Stimulated activated CD4-positive, alpha-beta T cell treated with anti-CD3 and anti-CD28 coated beads, Interleukin-1b, Interleukin-23, amount 100 ng/mL, for 1 hour (primary cell): ENCODE results near the gene DPP3.
"Not testable (repeated sequence)": the region's sequence is repeated elsewhere in the genome, so short reads cannot be mapped to it uniquely, and the experiment has no call there.

Experiments used
- DNase-seq, 2 donors: peaks; one replicate each; pipeline ENCODE4 v3.0.0-alpha.2; 2020; ENCODE audit warnings: low read depth in 2 of 2

The DPP3 gene

DNA sequence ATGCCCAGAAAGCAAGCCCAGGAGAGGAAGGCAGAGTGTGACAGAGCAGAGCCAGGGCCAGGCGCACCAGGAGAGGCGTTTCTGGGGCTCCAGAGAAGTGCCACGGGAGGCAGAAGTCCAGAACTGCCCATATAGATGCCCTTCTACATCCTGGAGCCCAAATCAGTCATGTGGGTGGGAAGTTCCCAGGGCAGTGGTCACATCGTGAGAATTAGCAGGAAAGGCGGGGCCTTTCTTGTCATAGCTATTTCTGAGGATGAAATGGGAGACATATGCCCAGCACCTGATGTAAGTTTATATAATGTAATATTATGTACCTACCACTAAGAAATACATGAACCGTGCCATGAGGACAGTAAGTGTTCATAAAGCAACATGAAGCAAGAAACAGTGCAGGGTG, 52.5 kb downstream of the DPP3 start:
- no peak for DNase-seq

DNA sequence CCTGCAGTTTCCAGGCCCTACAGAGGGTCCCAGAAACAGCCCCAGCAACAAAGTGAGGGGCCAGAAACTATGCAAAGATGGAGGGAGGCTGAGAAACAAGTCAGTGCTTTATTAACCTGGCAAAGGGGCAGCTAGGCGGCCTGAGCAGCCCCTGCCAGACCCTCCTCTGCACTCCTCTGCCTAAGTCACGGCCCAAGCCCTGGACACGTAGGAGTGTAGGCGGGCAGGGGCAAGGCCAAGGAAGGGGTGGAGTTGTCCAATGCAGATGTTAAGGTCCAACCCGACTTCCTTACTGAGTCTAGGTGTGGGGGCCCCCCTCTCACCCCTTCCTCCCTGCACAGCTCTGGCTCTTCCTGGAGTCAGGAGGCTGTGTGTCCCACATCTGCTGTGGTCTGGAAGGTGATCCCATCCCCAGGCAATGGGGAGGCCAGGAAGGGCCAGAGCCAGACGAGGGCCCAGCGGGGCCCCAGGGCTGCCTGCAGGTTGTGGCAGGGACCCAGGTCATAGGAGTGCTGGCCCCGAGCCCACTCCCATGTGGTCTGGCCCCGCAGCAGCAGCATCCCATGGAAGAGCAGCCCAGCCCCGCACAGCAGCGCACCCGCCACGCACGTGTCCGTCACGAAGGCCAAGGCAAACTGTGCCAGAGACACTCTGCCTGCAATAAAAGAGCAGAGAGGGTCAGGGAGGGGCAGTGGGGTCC, 59.1 kb downstream of the DPP3 start:
- DNase-seq, result no peak

DNA sequence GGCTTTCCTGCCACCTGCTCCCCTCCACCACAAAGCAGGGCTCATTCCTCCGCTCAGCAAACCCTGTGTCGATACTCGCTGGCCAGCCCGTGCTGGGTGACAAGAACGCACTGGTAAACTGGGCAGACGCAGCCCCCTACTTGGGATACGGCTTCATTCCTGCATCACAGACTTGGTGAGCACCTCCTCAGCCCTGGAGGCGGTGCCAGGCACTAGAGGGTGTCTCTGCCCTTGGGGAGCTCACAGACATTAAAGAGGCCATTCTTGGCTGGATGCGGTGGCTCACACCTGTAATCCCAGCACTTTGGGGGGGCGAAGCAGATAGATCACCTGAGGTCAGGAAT, 59.6 kb downstream of the DPP3 start:
- DNase-seq, result no peak

DNA sequence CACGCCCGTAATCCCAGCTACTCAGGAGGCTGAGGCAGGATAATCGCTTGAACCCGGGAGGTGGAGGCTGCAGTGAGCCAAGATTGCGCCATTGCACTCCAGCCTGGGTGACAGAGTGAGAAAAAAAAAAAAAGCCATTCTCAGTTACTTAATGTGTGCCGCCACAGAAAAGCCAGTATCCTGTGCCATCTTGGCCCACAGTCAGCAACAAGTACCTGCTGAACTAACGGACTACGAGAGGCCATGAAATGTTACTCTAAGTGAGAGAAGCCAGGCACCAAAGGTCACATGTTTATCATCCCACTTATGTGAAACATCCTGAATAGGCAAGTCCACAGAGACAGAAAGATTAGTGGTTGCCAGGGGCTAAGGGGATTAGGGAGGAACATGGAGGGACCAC, 60.4 kb downstream of the DPP3 start:
- DNase-seq, result not testable (repeated sequence)

DNA sequence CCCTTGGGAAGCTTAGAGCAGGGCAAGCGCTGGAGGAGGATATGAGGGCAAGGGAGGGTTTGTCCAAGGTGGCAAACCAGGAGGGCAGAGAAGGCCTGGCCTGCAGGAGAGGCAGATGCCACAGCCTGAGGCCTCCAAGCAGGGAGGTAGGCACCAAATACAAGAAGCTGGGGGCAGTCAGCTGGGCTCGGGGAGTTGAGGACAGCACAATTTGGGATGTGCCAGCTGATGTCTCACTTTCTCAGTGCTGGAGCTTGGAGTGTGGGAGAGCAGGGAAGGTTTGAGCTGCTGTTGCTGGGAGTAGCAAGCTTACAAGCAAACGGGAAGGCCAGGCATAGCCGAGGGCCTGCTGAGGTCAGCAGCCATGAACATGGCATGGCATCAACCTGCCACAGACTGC, 61.7 kb downstream of the DPP3 start:
- DNase-seq, result no peak

DNA sequence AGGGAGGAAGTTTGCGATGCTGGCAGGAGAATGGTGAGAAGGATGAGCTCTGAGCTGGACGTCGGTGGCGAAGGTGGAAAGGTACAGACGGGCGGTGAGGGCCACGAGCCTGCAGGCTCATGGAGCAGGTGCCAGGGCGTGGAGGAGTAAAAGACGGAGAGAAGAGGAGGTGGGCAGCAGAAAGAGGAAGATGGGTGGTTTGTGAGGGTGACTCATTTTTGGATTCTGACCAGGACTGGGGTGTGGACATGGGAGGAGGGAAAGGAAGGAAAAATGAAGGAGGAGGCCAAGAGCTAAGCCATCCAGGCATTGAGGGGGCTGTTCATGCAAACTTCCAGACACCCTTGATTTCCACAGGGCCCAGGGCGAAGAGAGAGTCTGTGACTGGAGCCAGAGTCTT, 62.1 kb downstream of the DPP3 start:
- no peak for DNase-seq

DNA sequence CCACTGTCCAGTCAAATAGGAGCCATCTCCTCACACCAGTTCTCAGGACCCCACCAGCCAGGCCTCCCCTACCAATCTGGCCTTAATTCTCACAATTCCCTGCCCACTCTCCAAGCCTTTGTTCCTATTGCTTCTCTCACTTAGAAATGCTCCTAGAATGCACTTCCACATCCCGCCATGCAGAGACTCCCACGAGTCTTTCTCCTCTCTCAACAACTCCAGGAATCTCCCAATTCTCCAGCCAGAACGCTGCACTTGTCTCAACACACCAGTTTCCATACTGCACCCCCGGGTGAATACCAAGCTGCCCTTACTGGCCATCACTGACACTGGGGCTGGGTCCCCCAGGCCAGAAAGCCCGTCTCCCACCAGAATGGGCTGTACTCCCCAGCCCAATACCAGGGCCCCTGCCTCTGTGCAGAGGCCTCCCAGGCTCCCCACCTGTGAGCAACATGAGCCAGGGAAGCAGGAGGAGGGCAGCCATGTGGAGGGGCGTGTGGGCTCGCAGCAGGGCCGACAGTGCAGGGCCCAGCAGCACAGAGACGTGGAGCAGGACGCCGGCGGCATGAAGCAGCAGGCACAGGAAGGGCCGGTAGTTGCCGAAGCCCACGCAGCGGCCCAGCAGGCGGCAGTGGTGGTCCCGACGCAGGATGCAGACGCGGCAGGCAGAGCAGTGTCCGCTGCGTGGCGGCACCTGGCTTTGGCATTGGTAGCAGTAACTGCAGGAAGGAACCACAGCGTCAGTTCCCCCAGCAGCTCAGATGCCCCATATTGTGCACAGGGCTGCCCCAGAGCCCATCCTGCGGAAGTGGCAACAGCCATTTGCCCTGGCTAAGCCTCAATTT, 63.3 kb downstream of the DPP3 start:
- peak in 1 of 2 donors; percentile 16 for DNase-seq

DNA sequence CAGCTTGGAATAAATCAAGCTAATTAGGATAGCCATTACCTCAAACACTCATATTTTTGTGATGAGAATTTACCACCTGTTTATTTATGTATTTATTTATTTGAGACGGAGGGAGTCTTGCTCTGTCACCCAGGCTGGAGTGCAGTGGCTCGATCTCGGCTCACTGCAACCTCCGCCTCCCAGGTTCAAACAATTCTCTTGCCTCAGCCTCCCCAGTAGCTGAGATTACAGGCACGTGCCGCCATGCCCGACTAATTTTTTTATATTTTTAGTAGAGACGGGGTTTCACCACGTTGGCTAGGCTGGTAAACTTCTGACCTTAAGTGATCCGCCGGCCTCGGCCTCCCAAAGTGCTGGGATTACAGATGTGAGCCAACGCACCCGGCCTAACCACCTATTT, 64.7 kb downstream of the DPP3 start:
- not testable (repeated sequence) for DNase-seq

DNA sequence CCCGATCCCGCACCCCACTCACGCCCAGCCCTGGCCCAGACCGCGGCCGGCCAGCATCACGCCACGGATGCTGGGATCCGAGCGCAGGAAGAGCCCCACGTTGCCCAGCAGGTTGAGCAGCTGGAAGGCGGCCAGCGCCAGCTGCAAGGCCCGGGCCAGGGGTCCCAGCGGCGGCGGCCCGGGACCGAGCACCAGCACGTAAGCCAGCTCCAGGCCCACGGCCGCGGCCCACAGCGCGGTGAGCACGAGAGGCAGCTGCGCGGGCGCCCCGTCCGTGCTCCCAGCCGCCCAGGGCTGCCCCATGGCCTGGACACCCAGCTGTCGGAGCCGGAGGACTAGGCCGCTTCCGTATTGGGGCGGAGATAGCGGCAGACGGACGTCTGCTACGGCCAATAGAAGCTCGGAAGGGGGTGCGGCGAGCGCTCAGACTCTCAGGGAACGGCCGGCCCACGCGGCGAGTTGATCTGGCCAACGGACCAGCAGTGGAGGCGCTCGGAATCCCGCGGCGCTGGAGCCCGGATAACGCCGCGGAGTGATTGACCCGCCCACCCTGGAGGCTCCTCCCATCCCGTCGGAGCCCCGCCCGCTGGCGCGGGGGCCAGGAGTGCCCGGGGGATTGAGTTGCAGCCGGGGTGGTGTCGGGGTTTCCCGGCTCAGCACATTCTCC, 65.6 kb downstream of the DPP3 start, which contains the start of gene ZDHHC24:
Gene ZDHHC24 (minus strand): TSS at position 348 of the 667 bp plus-strand sequence. CDS start 45 bp downstream, at position 303.
- DNase-seq, result peak; percentile 37 to 72

DNA sequence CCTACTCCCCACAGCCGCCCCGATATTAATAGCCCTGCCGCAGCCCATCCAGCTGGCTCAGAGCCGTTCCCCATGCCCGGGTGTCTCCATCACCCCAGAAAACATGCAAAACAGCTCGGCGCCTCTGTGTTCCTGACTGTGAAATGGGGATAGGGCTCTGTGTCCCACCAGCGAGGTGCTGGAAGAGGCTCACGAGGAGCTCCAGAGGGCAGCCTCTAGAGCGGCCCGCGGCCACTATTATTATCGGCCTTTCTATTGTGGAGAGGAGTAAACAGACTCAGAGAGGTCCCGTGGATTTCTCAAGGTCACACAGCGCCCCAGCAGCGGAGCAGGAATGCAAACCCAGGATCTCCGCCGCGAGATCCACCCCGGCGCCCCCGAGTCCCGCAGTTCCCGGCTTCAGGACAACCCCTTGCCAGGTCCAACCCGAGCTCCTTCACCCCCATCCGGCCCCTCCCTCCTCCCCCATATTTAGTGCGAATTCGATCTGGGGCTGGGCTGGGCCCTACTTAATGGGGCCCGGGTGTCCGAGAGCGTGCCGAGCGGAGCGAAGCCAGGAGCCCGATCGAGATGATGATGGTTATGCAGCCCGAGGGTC, 66.2 kb downstream of the DPP3 start, which contains the start of gene ACTN3:
Gene ACTN3 (plus strand): TSS at position 536 of the 598 bp plus-strand sequence. CDS start 35 bp downstream, at position 571.
- DNase-seq, result no peak

DNA sequence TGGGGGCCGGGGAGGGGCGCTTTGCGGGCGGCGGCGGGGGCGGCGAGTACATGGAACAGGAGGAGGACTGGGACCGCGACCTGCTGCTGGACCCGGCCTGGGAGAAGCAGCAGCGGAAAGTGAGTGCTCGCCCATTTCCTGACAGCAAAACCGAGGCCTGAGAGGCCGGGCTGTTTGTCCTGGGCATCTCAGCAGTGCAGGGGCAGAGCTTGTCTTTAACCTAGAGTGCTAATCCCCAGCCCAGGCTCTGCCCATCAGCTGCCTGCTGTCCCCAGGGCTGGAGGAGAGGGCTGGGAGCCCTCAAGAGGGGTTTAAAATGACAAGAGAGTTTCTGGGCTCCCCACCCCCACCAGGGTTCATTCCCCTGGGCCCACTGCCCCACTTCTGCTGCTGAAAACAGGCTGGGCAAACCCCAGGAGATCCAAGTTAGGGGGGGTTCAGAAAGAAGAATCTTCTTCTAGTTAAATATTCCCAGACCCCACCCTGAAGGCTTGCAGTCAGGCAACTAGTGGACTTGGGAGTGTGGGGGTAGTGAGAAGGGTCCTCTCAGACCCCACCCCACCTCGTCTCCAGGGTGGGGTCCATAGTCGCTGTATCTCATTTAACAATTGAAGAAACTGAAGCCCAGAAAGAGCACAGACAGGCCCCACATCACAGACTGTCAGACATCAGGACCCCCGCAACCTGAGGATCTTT, 66.9 kb downstream of the DPP3 start:
- no peak for DNase-seq

DNA sequence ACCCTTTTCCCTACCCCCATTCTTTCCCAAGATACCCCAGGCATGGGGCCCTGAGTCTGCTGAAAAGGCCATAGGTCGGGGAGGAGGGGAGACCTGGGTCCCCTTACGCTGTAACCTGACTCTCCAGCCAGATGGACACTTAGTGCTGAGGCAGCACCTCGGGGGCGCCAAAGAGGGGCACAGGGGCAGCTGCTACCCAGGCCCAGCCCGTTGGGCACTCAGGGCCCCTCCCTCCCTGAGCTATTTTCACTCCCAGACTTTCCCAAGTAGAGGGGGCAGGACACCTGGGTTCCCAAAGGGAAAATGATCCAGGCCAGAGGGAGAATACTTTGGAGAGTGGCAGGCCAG, 67.4 kb downstream of the DPP3 start:
- no peak for DNase-seq

DNA sequence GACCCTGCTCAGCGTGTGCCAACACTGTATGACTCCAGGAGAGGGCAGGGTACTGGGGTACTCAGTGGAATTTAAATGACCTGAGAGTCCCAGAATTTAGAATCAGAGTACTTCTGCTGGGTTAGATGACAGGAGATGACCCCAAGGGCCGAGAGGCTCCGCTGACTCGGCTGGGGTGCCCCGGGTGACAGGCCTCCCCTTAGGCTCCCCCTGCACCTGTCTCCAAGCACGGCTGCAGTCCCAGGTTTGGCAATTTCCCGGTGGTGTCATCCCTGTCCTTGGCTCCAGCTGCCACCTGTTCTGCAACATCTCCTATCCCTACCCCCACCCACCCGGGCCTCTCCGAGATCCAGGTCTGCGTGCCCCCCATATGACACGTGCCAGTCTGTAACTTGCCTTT, 67.8 kb downstream of the DPP3 start:
- no peak for DNase-seq

DNA sequence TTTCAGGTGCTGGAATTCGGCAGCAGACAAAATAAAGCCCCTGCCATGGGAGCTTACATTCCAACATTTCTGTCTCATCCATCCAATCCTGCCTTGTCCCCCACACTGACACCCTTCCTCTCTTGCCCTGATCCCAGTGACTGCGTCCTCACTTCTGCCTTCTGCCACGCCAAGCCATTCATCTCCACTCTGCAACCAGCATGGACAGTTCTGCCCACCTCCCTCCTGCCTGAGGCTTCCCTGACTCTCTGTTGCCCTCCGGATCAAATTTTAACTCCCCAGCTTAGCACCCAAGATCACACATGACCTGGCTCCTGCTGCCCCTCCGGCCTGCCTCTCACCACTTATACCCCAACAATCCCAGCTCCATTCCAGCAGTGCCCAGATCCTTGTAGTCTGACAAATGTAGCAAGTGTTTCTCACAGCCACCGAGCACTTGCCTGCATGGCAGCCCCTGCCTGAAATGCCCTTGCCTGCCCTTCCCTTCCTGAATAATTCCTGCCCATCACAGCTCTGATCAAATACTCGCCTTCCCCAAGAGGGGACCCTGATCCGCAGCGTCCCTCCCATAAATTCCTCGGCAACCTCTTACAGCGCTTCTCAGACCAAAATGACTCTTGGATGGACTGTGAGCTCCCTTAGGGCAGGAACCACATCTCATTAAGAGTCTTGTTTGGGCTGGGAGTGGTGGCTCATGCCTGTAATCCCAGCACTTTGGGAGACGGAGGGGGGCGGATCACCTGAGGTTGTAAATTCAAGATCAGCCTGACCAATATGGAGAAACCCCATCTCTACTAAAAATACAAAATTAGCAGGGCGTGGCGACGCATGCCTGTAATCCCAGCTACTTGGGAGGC, 68.8 kb downstream of the DPP3 start:
- DNase-seq, result no peak

DNA sequence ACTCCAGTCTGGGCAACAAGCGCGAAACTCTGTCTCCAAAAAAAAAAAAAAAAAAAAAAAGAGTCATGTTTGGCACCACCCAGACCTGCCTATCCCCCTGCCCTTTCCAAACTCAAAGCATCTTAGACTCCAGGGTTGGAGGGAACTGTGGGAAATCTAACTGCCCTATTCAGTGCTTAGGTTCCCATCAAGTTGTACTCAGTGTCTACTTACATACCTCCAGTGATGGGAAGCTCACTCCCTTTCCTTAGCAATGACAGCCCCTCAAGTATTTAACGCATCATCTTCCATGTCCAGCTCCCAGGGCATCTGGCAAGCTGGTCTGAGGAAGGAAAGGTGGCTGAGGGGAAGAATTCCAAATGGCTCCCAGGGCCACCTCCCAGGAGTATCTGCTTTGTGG, 69.5 kb downstream of the DPP3 start:
- no peak for DNase-seq

DNA sequence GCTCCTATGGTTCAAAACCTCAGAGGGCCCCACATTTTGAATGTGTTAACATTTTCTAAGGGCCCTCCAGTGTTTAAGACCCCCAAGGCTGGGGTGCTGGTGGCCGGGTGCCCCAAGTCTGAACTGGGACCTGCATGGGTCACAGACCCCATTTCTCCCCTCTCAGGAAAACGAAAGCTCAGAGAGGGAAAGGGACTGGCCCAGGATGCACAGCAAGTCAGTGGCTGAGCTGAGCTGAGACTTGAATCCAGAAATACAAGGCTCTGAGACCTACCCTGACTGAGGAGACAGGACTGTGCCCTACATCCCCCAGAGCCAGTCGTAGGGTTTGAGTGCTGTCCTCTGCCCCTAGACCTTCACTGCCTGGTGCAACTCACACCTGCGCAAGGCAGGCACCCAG, 70.7 kb downstream of the DPP3 start:
- no peak for DNase-seq

DNA sequence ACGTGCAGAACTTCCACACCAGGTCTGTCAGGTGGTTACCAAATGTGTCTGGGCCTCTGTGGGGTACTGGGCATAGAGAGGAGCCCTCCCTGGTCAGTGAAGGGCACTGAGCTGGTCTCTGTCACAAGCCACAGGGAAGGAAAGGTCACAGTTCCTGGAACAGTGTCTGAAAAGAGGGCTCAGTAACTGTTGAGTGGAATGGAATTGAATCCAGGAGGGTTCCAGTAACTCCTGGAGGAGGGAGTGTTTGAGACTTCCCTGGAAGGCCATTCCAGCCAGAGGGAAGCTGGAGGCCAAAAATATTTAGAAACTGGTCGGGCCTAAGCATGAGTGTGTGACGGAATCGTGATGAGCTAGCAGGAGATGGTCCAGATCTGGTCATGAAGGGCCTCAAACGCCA, 74.4 kb downstream of the DPP3 start:
- DNase-seq, result no peak

DNA sequence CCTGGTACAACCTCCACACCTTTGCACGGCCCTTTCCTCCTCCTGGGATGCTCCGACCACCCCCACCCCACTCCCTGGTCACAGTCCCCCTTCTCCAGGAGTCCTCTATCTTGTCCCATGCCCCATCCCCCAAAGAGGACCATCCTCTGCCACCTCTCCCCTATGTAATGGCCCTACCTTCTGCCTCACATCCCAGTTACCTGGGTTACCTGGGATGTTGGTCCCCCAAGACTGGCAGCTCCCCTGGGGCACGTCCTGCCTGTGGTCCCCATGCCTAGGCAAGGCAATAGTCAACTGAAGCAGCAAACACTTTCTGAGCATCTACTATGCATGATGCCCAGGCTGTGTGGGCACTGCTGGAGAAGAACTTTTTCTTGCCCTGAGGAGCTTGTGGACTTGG, 75.2 kb downstream of the DPP3 start:
- no peak for DNase-seq

DNA sequence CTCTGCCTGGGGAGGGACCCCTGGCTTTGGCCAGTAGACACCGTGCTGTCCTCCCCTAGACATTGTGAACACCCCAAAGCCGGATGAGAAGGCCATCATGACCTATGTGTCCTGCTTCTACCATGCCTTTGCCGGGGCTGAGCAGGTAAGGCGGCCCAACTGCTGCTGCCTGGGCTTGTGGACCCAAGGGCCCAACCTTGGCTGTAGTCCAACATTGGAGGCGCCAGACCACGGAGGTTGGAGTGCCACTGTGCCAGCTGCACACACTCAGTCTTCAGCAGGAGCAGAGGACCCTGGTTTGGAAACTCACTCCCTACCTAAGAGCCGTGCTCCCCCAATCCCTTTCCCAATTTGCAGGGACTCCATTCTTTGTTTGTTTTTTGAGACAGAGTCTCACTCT, 75.9 kb downstream of the DPP3 start:
- DNase-seq, result no peak

DNA sequence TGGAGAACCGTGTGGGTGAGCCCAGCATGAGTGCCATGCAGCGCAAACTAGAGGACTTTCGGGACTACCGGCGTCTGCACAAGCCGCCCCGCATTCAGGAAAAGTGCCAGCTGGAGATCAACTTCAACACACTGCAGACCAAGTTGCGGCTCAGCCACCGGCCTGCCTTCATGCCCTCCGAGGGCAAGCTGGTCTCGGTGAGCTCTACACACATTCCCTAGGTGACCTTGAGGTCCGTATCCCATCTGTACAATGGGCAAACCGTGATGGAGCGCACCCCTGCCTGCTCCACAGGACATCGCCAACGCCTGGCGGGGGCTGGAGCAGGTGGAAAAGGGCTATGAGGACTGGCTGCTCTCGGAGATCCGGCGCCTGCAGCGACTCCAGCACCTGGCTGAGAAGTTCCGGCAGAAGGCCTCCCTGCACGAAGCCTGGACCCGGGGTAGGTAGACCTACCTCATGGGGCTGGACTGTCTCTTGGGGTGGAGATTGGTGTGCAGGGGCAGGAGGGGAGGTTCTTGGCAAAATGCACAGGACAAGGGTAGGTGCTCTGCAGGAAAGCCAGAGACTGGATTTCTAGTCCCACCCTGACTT, 77.6 kb downstream of the DPP3 start:
- DNase-seq, result no peak
